IMR-90 (cell line): ENCODE results near the gene SLC9A1. TPM values are rescaled to one million over a fixed set of nuclear protein-coding genes. Genes with fewer than 3 reads are reported as not detected.

ENCODE experiments used
- ATAC-seq: fragments of 200-7000 bp; cut with Tn5 transposase; 2 replicates; pipeline ENCODE4 v1.9.1; 2020; ENCODE audit warnings: low read depth, mild to moderate bottlenecking, moderate library complexity
- BruUV-seq: library from RNA; stranded (reverse); fragments of 400-500 nt; replicated peaks from 2 replicates; lab custom pipeline; 2021; lab: Mats Ljungman, UMichigan
- CTCF ChIA-PET: fragments of 300-600 bp; formaldehyde crosslinking; extraction: SDS; loops from one replicate; lab custom pipeline; 2021; ENCODE audit warnings: antibody characterized with exemption; lab: Yijun Ruan, JAX
- POLR2A ChIA-PET: fragments of 300-600 bp; sonication (Branson Sonifier 250); formaldehyde crosslinking; loops from one replicate; lab custom pipeline; 2022; ENCODE audit warnings: antibody characterized with exemption; ENCODE audit not compliant: unreplicated experiment; lab: Charles Lee
- DNase-seq: peaks from one replicate; pipeline ENCODE4 v3.0.0; 2013
- H2AFZ ChIP-seq: replicated peaks from 2 replicates; pipeline ENCODE3; 2013; ENCODE audit warnings: low read length, mild to moderate bottlenecking; ENCODE audit not compliant: poor library complexity
- H2AK5ac ChIP-seq: 2 replicates; pipeline ENCODE4 v1.6.1; 2013; ENCODE audit warnings: low read depth, low read length, inconsistent platforms
- H2AK9ac ChIP-seq: replicated peaks from 2 replicates; pipeline ENCODE3; 2013; ENCODE audit warnings: mild to moderate bottlenecking, low read depth, low read length, moderate library complexity; ENCODE audit not compliant: poor library complexity
- H2BK120ac ChIP-seq: 2 replicates; pipeline ENCODE4 v1.6.1; 2013; ENCODE audit warnings: low read depth, low read length, inconsistent platforms
- H2BK15ac ChIP-seq: 3 replicates; pipeline ENCODE4 v1.6.1; 2013; ENCODE audit warnings: low read depth, low read length, inconsistent platforms
- H2BK20ac ChIP-seq: 2 replicates; pipeline ENCODE4 v1.6.1; 2013; ENCODE audit warnings: low read depth, mild to moderate bottlenecking, inconsistent platforms, low read length, moderate library complexity
- H2BK5ac ChIP-seq: 2 replicates; pipeline ENCODE4 v1.6.1; 2013; ENCODE audit warnings: mild to moderate bottlenecking, low read depth, low read length, inconsistent platforms; ENCODE audit not compliant: poor library complexity, severe bottlenecking
- H3K14ac ChIP-seq: replicated peaks from 2 replicates; pipeline ENCODE4 v1.6.1; 2013; ENCODE audit warnings: low read depth, low read length, inconsistent platforms
- H3K18ac ChIP-seq: 2 replicates; pipeline ENCODE4 v1.6.1; 2013; ENCODE audit warnings: low read depth, low read length, control low read depth
- H3K23ac ChIP-seq: 2 replicates; pipeline ENCODE4 v1.6.1; 2013; ENCODE audit warnings: low read depth, low read length, inconsistent platforms
- H3K27ac ChIP-seq: 2 replicates; pipeline ENCODE4 v1.5.1; 2013; ENCODE audit warnings: mild to moderate bottlenecking, control low read depth, low read length; ENCODE audit not compliant: insufficient read depth
- H3K27me3 ChIP-seq: 2 replicates; pipeline ENCODE4 v1.6.1; 2013; ENCODE audit warnings: low read length; ENCODE audit not compliant: control insufficient read depth, insufficient read depth
- H3K36me3 ChIP-seq: 2 replicates; pipeline ENCODE4 v1.6.1; 2013; ENCODE audit warnings: low read length, mixed read lengths; ENCODE audit not compliant: control insufficient read depth, insufficient read depth
- H3K4ac ChIP-seq: 2 replicates; pipeline ENCODE4 v1.6.1; 2013; ENCODE audit warnings: low read depth, low read length, inconsistent platforms
- H3K4me1 ChIP-seq: 2 replicates; pipeline ENCODE4 v1.6.1; 2013; ENCODE audit warnings: low read length, mixed read lengths; ENCODE audit not compliant: control insufficient read depth, insufficient read depth
- H3K4me2 ChIP-seq: 2 replicates; pipeline ENCODE4 v1.6.1; 2013; ENCODE audit warnings: low read depth, mild to moderate bottlenecking, control low read depth, low read length, moderate library complexity
- H3K4me3 ChIP-seq: 2 replicates; pipeline ENCODE4 v1.5.1; 2013; ENCODE audit warnings: low read depth, mild to moderate bottlenecking, control low read depth, low read length, moderate library complexity; ENCODE audit not compliant: insufficient read depth
- H3K56ac ChIP-seq: 2 replicates; pipeline ENCODE4 v1.6.1; 2013; ENCODE audit warnings: low read length, inconsistent platforms; ENCODE audit not compliant: insufficient read depth; ENCODE audit errors: extremely low read depth
- H3K79me1 ChIP-seq, 2 experiments: 2 replicates each; pipeline ENCODE4 v1.6.1; 2013; ENCODE audit warnings: low read length in 2 of 2, inconsistent platforms in 1 of 2, low read depth in 1 of 2
- H3K9ac ChIP-seq: 2 replicates; pipeline ENCODE4 v1.6.1; 2013; ENCODE audit warnings: low read depth, low read length, control low read depth
- H3K9me1 ChIP-seq: 2 replicates; pipeline ENCODE4 v1.6.1; 2013; ENCODE audit warnings: low read length, inconsistent platforms; ENCODE audit not compliant: insufficient read depth
- H3K9me3 ChIP-seq: 2 replicates; pipeline ENCODE4 v1.6.1; 2013; ENCODE audit warnings: low read length; ENCODE audit not compliant: control insufficient read depth, insufficient read depth
- H4K20me1 ChIP-seq: 2 replicates; pipeline ENCODE4 v1.6.1; 2013; ENCODE audit warnings: low read length, inconsistent platforms; ENCODE audit not compliant: insufficient read depth
- H4K5ac ChIP-seq: 2 replicates; pipeline ENCODE4 v1.6.1; 2013; ENCODE audit warnings: mild to moderate bottlenecking, low read depth, low read length, control low read depth
- H4K8ac ChIP-seq, 2 experiments: 2 replicates each; pipeline ENCODE4 v1.6.1; 2013; ENCODE audit warnings: low read depth in 2 of 2, low read length in 2 of 2, control low read depth in 1 of 2, inconsistent platforms in 1 of 2
- H4K91ac ChIP-seq: 2 replicates; pipeline ENCODE4 v1.6.1; 2013; ENCODE audit warnings: low read depth, low read length, inconsistent platforms; ENCODE audit not compliant: insufficient read depth
- BHLHE40 ChIP-seq: fragments of 150-350 bp; IDR thresholded peaks from 2 replicates; pipeline ENCODE4 v1.6.1; 2016; ENCODE audit warnings: mild to moderate bottlenecking, low read depth, low read length
- CHD1 ChIP-seq: IDR thresholded peaks from 2 replicates; pipeline ENCODE4 v1.6.1; 2012; ENCODE audit warnings: low read depth, low read length, improper control_type of control experiment
- FOS ChIP-seq: fragments of 150-350 bp; IDR thresholded peaks from 2 replicates; pipeline ENCODE4 v1.6.1; 2016; ENCODE audit warnings: low read depth, low read length
- MAZ ChIP-seq: IDR thresholded peaks from 2 replicates; pipeline ENCODE4 v1.6.1; 2012; ENCODE audit warnings: low read depth, mild to moderate bottlenecking, low read length, improper control_type of control experiment, moderate library complexity, borderline replicate concordance
- POLR2A ChIP-seq: IDR thresholded peaks from 2 replicates; pipeline ENCODE4 v1.6.1; 2012; ENCODE audit warnings: mild to moderate bottlenecking, low read depth, low read length
- RAD21 ChIP-seq: IDR thresholded peaks from 2 replicates; pipeline ENCODE4 v1.6.1; 2012; ENCODE audit warnings: low read length, improper control_type of control experiment
- RCOR1 ChIP-seq: IDR thresholded peaks from 2 replicates; pipeline ENCODE4 v1.6.1; 2012; ENCODE audit warnings: mild to moderate bottlenecking, low read length, improper control_type of control experiment; ENCODE audit not compliant: insufficient replicate concordance
- RFX5 ChIP-seq: IDR thresholded peaks from 2 replicates; pipeline ENCODE4 v1.8.0; 2012; ENCODE audit warnings: low read depth, mild to moderate bottlenecking, low read length, moderate library complexity
- SMC3 ChIP-seq: fragments of 150-350 bp; IDR thresholded peaks from 2 replicates; pipeline ENCODE4 v1.6.1; 2016; ENCODE audit warnings: low read depth, mild to moderate bottlenecking, antibody characterized with exemption, low read length, moderate library complexity
- WGBS, 2 experiments: methylation state at CpG; one replicate each; pipeline versions ENCODE4 v1.1.5 to v1.1.7; 2013; ENCODE audit warnings: missing lambda C conversion rate in 2 of 2; ENCODE audit not compliant: insufficient read length in 1 of 2; ENCODE audit errors: extremely low coverage in 2 of 2; 5-methylcytosine and 5-hydroxymethylcytosine counted together
- dilution Hi-C: fragments of 300-500 bp; cut with HindIII; formaldehyde crosslinking; loops from one replicate; pipeline ENCODE4 v1.14.3; 2018; ENCODE audit warnings: low sequenced_read_pairs; ENCODE audit not compliant: unreplicated experiment
- in situ Hi-C: fragments of 300-500 bp; cut with MboI; formaldehyde crosslinking; loops from 3 replicates; pipeline ENCODE4 v1.14.3; 2019; ENCODE audit warnings: low sequenced_read_pairs, inconsistent platforms, mixed read lengths
- intact Hi-C: fragments of 100-400 bp; cut with micrococcal nuclease; formaldehyde crosslinking; loops from 2 replicates; pipeline ENCODE4 v1.10.0; 2022
- polyA plus RNA-seq, 3 experiments: library from polyadenylated mRNA; depleted of rRNA; stranded (reverse); fragments of >200 nt; gene quantifications; 2 replicates each; pipeline ENCODE4 v1.2.3, GENCODE V29; 2012; ENCODE audit warnings: low replicate concordance in 1 of 3
- total RNA-seq: library from RNA; depleted of rRNA; stranded (reverse); fragments of >200 nt; gene quantifications from 2 replicates; pipeline ENCODE4 v1.2.3, GENCODE V29; 2012
- TF ChIP-seq, protein P1 (sequence below): fragments of 150-350 bp; IDR thresholded peaks from 2 replicates; pipeline ENCODE4 v1.6.1; 2016; ENCODE audit warnings: low read depth, mild to moderate bottlenecking, low read length, moderate library complexity, borderline replicate concordance
- TF ChIP-seq, protein P2 (sequence below): conservative IDR thresholded peaks from 2 replicates; pipeline ENCODE4 v1.5.1; 2012; ENCODE audit warnings: mild to moderate bottlenecking, low read depth, low read length, improper control_type of control experiment
- TF ChIP-seq, protein P3 (sequence below): fragments of 150-350 bp; IDR thresholded peaks from 2 replicates; pipeline ENCODE4 v1.6.1; 2017; ENCODE audit warnings: mild to moderate bottlenecking, antibody characterized with exemption, low read length, low read depth

Gene SLC9A1
- total and polyA plus RNA-seq, 2 of the 4 experiments (the other 2 are of a cell fraction) = 2.0 to 21.2 TPM

DNA sequence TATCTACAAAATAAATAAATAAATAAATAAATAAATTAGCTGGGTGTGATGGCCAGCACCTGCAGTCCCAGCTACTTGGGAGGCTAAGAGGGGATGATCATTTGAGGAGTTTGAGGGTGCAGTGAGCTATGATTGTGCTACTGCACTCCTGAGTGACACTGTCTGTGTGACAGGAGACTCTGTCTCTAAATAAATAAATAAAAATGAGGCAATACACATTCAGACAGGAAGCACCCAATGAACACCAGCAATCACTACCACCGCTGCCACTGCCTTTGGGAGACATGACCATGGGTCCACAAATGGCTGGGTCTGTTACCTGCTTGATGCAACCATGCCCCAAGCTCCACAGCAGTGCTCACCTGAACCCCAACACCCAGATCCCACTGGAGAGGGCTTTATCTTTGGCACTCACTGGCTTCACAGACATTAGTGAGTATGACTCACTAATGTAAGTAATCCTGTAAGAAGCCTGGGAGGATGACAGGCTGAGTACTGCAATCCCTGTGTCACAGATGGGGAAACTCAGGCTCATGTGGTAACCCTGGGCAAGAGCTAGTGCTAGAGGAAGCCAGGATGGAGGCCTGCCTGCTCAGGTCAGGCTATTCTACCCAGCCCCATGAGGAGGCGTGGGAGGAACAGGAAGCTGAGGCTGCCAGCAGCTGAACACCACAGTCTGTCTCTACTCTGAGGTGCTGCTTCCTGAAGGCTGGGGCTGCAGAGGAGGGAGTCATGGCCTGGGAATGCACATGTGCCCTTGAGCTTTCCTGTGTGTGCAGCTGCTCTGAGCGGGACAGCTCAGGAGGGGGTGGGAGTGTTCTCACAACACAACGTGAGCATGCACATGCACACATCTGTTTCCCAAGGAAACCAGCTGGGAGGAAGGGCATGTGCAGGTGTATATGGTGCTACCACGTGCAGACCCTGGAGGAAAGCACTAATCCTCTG, 43.0 kb downstream of the SLC9A1 start:
- H3K56ac ChIP-seq = no peak overlapping the region
- peak overlapping the region; percentile 86 for H3K4ac ChIP-seq
- peak; percentile 97 for ATAC-seq
- peak overlapping the region; percentile 69 for H2AFZ ChIP-seq
- in situ Hi-C loops (no loop called here), dilution Hi-C loops (no loop called here), intact Hi-C loops (loop anchor here (1.0 kb wide), 1 partner anchor 42 kb away; no protein-coding TSS in a partner anchor)
- H3K9me1 ChIP-seq = peaks cover 31% of the 10 kb centered on the region
- H2BK20ac ChIP-seq = peak overlapping the region; percentile 82
- peak overlapping the region; percentile 47 for H3K27ac ChIP-seq
- H2BK15ac ChIP-seq = peak overlapping the region; percentile 7; the same call in 2 of the 3 replicates
- 60% methylated on average over 1 of the region's 5 CpGs; no CpG with 5 or more reads in 1 of the 2 experiments for WGBS, 2 experiments
- peaks cover 19 to 60% of the 10 kb centered on the region in 2 experiments for H3K79me1 ChIP-seq
- peak overlapping the region; percentile 79 for H2AK9ac ChIP-seq
- CTCF ChIA-PET = interaction anchor here (0.6 to 1.7 kb wide), 10 partner anchors 29 to 188 kb away, joined by 3 to 8 read pairs (median 4); partner anchors contain the start of gene SLC9A1
- H3K4me1 ChIP-seq = peaks cover 17% of the 10 kb centered on the region
- H3K36me3 ChIP-seq = peaks cover 3% of the 10 kb centered on the region; the same call in 1 of the 2 replicates
- DNase-seq = peak; percentile 100
- no peak overlapping the region for H3K4me2 ChIP-seq
- H3K23ac ChIP-seq = peak overlapping the region; percentile 65; the same call in 1 of the 2 replicates
- no peak overlapping the region; the same call in 1 of the 2 replicates for H3K14ac ChIP-seq
- H3K9ac ChIP-seq = no peak overlapping the region
- H2AK5ac ChIP-seq = peak overlapping the region; percentile 90
- POLR2A ChIA-PET = interaction anchor here (0.5 to 0.8 kb wide), 3 partner anchors 42 to 66 kb away, joined by 3 read pairs; partner anchors contain the start of gene SLC9A1
- peak overlapping the region; percentile 73 for H2BK120ac ChIP-seq
- H3K9me3 ChIP-seq = no peaks in the 10 kb centered on the region
- H4K20me1 ChIP-seq = peaks cover 12% of the 10 kb centered on the region
- no TSS peak for BruUV-seq
- H4K8ac ChIP-seq = peak overlapping the region in 1 of 2 experiments; percentile 48; a peak in 1 of 4 replicates
- no peak overlapping the region for H4K5ac ChIP-seq
- no peaks in the 10 kb centered on the region for H3K27me3 ChIP-seq
- H2BK5ac ChIP-seq = peak overlapping the region; percentile 75
- no peak overlapping the region for H3K4me3 ChIP-seq
- H4K91ac ChIP-seq = peak overlapping the region; percentile 29
- H3K18ac ChIP-seq = no peak overlapping the region
- peak; percentile 31; the same call in 1 of the 2 replicates for TF ChIP-seq SMC3
- TF ChIP-seq, protein P1, sequence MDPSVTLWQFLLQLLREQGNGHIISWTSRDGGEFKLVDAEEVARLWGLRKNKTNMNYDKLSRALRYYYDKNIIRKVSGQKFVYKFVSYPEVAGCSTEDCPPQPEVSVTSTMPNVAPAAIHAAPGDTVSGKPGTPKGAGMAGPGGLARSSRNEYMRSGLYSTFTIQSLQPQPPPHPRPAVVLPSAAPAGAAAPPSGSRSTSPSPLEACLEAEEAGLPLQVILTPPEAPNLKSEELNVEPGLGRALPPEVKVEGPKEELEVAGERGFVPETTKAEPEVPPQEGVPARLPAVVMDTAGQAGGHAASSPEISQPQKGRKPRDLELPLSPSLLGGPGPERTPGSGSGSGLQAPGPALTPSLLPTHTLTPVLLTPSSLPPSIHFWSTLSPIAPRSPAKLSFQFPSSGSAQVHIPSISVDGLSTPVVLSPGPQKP = no peak
- TF ChIP-seq, protein P2, sequence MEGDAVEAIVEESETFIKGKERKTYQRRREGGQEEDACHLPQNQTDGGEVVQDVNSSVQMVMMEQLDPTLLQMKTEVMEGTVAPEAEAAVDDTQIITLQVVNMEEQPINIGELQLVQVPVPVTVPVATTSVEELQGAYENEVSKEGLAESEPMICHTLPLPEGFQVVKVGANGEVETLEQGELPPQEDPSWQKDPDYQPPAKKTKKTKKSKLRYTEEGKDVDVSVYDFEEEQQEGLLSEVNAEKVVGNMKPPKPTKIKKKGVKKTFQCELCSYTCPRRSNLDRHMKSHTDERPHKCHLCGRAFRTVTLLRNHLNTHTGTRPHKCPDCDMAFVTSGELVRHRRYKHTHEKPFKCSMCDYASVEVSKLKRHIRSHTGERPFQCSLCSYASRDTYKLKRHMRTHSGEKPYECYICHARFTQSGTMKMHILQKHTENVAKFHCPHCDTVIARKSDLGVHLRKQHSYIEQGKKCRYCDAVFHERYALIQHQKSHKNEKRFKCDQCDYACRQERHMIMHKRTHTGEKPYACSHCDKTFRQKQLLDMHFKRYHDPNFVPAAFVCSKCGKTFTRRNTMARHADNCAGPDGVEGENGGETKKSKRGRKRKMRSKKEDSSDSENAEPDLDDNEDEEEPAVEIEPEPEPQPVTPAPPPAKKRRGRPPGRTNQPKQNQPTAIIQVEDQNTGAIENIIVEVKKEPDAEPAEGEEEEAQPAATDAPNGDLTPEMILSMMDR = peak; percentile 60
- no peak for TF ChIP-seq POLR2A
- peak; percentile 87 for TF ChIP-seq MAZ
- peak; percentile 91 for TF ChIP-seq RCOR1
- TF ChIP-seq, protein P3, sequence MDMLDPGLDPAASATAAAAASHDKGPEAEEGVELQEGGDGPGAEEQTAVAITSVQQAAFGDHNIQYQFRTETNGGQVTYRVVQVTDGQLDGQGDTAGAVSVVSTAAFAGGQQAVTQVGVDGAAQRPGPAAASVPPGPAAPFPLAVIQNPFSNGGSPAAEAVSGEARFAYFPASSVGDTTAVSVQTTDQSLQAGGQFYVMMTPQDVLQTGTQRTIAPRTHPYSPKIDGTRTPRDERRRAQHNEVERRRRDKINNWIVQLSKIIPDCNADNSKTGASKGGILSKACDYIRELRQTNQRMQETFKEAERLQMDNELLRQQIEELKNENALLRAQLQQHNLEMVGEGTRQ = peak; percentile 65
- peak; percentile 63 for TF ChIP-seq RAD21
- TF ChIP-seq RFX5 = no peak
- peak; percentile 96 for TF ChIP-seq BHLHE40
- peak; percentile 94 for TF ChIP-seq FOS
- TF ChIP-seq CHD1 = no peak; the same call in 1 of the 2 replicates
